Measurements from ENCODE around the gene C2CD2L.

The C2CD2L gene

GRCh38 chr11:119145551-119145950, 38.4 kb downstream of the C2CD2L start:
- no peaks in the 10 kb centered on the region for H3K36me3 Mint-ChIP-seq
- ATAC-seq (ENCODE audit: low read depth): no peak
- H3K4me3 Mint-ChIP-seq: no peak overlapping the region
- no peaks in the 10 kb centered on the region for H3K9me3 Mint-ChIP-seq
- peaks cover 9% of the 10 kb centered on the region for H3K4me1 Mint-ChIP-seq
- no peak overlapping the region for H3K27ac Mint-ChIP-seq
- H3K27me3 Mint-ChIP-seq: peaks cover 27% of the 10 kb centered on the region
- no peak for DNase-seq (ENCODE audit: low spot score in 2 of 2)

GRCh38 chr11:119147604-119148333, 40.6 kb downstream of the C2CD2L start:
- H3K4me3 Mint-ChIP-seq: peak overlapping the region; percentile 39
- no peaks in the 10 kb centered on the region for H3K36me3 Mint-ChIP-seq
- no peak overlapping the region for H3K27ac Mint-ChIP-seq
- no peaks in the 10 kb centered on the region for H3K9me3 Mint-ChIP-seq
- DNase-seq (ENCODE audit: low spot score in 2 of 2): no peak
- ATAC-seq (ENCODE audit: low read depth): peak; percentile 20
- H3K4me1 Mint-ChIP-seq: peaks cover 9% of the 10 kb centered on the region
- peaks cover 29% of the 10 kb centered on the region for H3K27me3 Mint-ChIP-seq

DNA sequence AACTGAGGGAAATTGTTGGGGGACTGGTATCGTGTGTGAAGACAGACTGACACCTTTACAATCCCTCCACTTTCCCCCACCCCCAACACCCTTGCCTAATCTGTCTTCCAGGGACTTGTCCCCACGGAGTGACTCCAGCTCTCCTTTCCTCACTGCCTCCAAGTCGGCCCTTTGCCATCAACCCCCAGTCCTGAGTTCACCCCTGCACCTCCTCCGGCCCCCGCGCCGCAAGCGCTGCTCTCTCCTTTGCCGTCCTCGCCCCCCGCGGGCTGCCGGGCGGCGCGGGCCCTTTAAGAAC, 41.5 kb downstream of the C2CD2L start:
- no peaks in the 10 kb centered on the region for H3K9me3 Mint-ChIP-seq
- peaks cover 9% of the 10 kb centered on the region for H3K4me1 Mint-ChIP-seq
- DNase-seq (ENCODE audit: low spot score in 2 of 2) (no peak), ATAC-seq (ENCODE audit: low read depth) (no peak)
- H3K27me3 Mint-ChIP-seq: peaks cover 30% of the 10 kb centered on the region
- no peak overlapping the region for H3K27ac Mint-ChIP-seq
- no peaks in the 10 kb centered on the region for H3K36me3 Mint-ChIP-seq
- peak overlapping the region; percentile 66 for H3K4me3 Mint-ChIP-seq

- ATAC-seq (ENCODE audit: low read depth) (peak; percentile 40), DNase-seq (ENCODE audit: low spot score in 2 of 2) (peak; percentile 7 to 38)
- Mint-ChIP-seq H3K36me3 (no peaks in the 10 kb centered on the region), H3K27ac (no peak within 1 kb of the TSS), H3K27me3 (peaks cover 30% of the 10 kb centered on the region), H3K4me3 (peak within 1 kb of the TSS; percentile 66), H3K4me1 (peaks cover 9% of the 10 kb centered on the region), H3K9me3 (no peaks in the 10 kb centered on the region)
Measured at GRCh38 chr11:119149018-119149785, 42.1 kb downstream of the C2CD2L start, which contains the start of gene ABCG4. ABCG4 (plus strand) TSS chr11:119149052; CDS start chr11:119149966, 914 bp downstream.

DNA sequence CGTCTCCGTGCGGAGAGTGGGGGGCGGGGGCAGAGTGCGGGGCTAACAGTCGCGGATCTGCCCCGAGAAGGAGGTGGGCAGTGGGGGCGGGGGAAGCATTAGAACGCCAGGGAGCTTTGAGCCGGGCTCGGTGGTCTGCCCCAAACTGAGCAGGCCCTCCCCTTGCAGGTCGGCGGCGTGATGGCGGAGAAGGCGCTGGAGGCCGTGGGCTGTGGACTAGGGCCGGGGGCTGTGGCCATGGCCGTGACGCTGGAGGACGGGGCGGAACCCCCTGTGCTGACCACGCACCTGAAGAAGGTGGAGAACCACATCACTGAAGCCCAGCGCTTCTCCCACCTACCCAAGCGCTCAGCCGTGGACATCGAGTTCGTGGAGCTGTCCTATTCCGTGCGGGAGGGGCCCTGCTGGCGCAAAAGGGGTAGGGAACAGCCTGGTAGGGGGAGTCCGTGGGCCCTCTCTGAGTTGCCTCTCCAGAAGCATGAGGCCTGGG, 42.7 kb downstream of the C2CD2L start:
- ATAC-seq (ENCODE audit: low read depth): no peak
- H3K27me3 Mint-ChIP-seq: peaks cover 32% of the 10 kb centered on the region
- H3K4me3 Mint-ChIP-seq: peak overlapping the region; percentile 47

DNA sequence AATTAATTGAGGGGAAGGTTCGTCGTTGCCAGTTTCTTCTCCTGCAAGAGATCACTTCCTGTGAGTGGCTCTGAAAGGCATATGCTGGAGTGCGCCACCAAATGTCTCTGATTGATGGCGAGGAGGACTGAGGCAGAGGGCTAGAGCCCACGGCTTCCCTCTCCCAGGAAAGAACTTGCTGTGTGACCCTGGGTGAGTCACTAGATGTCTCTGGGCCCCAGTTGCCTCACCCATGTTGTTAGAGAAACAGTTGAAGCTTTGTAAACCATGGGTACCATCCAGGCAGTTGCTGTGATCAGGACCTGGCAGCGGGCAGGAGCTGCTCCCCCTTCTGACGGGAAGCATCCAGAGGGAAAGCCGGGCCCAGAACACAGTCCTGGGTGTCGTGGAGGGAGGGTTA, 44.9 kb downstream of the C2CD2L start:
- DNase-seq (ENCODE audit: low spot score in 2 of 2) (no peak), ATAC-seq (ENCODE audit: low read depth) (no peak)
- H3K4me1 Mint-ChIP-seq: peaks cover 12% of the 10 kb centered on the region
- H3K4me3 Mint-ChIP-seq: no peak overlapping the region
- peaks cover 32% of the 10 kb centered on the region for H3K27me3 Mint-ChIP-seq
- H3K36me3 Mint-ChIP-seq: no peaks in the 10 kb centered on the region
- H3K9me3 Mint-ChIP-seq: no peaks in the 10 kb centered on the region
- H3K27ac Mint-ChIP-seq: no peak overlapping the region

More for the DNA sequence above, 42.7 kb downstream of the C2CD2L start:
- no peak for DNase-seq (ENCODE audit: low spot score in 2 of 2)
- no peak overlapping the region for H3K27ac Mint-ChIP-seq
- H3K4me1 Mint-ChIP-seq: peaks cover 9% of the 10 kb centered on the region
- H3K36me3 Mint-ChIP-seq: no peaks in the 10 kb centered on the region
- no peaks in the 10 kb centered on the region for H3K9me3 Mint-ChIP-seq

DNA sequence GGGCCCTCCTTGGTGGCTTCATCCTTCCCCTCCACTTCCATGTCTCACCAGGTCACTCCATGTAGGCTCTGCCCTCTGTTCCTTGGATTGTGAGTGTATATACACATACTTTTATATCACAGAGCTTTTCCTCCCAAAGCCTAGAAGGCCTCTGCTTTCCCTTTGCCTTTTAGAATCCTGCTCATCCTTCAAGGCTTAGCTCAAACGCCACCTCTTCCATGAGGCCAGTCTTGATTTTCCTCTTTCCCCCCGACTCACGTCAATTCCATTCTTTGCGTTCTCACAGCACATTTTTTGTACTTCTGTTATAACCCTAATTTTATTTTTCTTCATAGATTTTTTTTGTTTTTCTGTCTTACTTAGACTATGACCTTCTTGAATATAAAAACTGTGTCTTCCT, 45.5 kb downstream of the C2CD2L start:
- peaks cover 27% of the 10 kb centered on the region for H3K27me3 Mint-ChIP-seq

DNA sequence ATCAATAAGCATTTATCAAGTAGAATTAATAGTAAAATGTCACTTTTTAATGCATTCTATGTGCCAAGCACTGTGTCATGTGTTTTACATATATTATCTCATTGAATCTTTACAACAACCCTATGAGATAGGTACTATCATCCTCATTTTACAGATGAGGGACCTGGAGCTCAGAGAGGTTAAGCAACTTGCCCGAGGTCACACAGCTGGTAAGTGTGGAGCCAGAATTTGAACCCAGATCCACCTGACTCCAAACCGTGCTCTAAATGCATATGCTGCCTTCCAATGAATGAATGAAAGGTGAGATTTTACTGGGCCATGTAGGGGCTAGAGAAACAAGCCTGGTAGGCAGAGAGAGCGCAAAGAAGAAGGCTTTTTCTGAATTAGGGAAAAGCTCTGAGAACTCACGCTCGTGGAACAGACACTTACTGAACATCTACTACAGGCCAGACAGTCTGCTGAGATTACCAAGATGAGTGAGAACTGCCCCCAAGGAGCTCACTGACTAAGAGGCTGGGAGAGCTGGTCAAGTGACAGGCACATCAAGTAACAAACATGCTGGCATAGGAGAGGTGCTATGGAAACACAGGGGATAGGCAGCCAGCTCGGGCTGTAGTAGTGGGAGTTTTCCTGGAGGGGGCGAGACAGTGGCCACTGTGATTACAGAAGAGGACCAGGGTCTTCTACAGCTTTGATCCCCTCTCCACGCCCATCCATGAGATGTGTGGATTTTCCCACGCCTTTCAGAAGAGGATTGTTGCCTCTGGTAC, 46.1 kb downstream of the C2CD2L start:
- no peak for DNase-seq (ENCODE audit: low spot score in 2 of 2)
- Mint-ChIP-seq H3K4me1 (peaks cover 6% of the 10 kb centered on the region), H3K9me3 (no peaks in the 10 kb centered on the region), H3K36me3 (no peaks in the 10 kb centered on the region), H3K4me3 (no peak overlapping the region), H3K27ac (no peak overlapping the region), H3K27me3 (peaks cover 22% of the 10 kb centered on the region)
- ATAC-seq (ENCODE audit: low read depth): no peak

More for the DNA sequence above, 45.5 kb downstream of the C2CD2L start:
- Mint-ChIP-seq H3K4me1 (peaks cover 11% of the 10 kb centered on the region), H3K4me3 (no peak overlapping the region), H3K9me3 (no peaks in the 10 kb centered on the region), H3K36me3 (no peaks in the 10 kb centered on the region), H3K27ac (no peak overlapping the region)
- DNase-seq (ENCODE audit: low spot score in 2 of 2) (no peak), ATAC-seq (ENCODE audit: low read depth) (no peak)

DNA sequence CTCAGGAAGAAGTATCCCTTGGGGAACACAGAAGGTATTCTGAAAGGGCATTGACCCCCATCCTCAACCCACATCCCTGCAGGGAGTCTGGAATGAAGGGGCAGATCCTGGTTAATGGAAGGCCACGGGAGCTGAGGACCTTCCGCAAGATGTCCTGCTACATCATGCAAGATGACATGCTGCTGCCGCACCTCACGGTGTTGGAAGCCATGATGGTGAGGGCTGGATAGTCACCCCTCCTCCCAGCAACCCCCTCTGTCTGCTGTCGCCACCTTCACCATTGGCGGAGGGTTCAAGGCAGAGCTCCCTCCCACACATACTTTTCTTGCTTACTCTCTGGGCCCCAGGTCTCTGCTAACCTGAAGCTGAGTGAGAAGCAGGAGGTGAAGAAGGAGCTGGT, 47.0 kb downstream of the C2CD2L start:
- DNase-seq (ENCODE audit: low spot score in 2 of 2) (no peak), ATAC-seq (ENCODE audit: low read depth) (no peak)
- peaks cover 3% of the 10 kb centered on the region for H3K4me1 Mint-ChIP-seq
- H3K9me3 Mint-ChIP-seq: no peaks in the 10 kb centered on the region
- no peak overlapping the region for H3K27ac Mint-ChIP-seq
- H3K27me3 Mint-ChIP-seq: peaks cover 20% of the 10 kb centered on the region
- H3K4me3 Mint-ChIP-seq: no peak overlapping the region
- H3K36me3 Mint-ChIP-seq: no peaks in the 10 kb centered on the region

DNA sequence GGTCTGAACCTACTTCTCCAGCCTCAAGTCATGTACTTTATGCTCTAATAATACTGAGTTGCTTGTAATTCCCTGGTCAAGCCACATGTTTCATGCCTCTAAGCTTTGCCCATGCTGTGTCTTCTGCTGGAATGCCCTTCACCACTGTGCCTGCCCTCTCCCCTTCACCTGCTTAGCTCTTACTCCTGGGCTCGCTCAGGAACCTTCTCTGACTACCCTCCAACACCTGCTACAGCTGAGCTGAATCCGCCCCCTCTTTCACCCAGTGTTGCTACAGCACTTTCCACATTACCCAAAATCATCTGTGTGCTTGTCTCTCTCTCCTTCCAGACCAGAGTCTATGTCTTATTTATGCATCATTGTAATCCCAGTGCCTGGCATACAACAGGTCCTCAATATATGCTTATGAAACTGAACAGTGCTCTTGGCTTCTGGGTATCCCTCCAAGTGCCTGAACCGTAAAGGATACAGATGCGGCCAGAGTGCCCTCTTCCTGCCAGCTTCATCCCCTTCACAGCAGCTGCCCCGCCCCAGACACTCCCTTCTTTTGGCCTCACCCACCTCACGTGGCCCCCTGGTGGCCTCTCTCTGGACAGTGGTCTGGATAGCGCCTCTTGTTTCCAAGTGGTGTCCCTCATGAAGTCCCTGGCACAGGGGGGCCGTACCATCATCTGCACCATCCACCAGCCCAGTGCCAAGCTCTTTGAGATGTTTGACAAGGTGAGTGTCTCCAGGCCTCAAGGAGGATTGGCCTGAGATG, 48.8 kb downstream of the C2CD2L start:
- ATAC-seq (ENCODE audit: low read depth) (no peak), DNase-seq (ENCODE audit: low spot score in 2 of 2) (no peak)
- peaks cover 19% of the 10 kb centered on the region for H3K27me3 Mint-ChIP-seq
- peaks cover 3% of the 10 kb centered on the region for H3K4me1 Mint-ChIP-seq
- H3K9me3 Mint-ChIP-seq: no peaks in the 10 kb centered on the region
- no peaks in the 10 kb centered on the region for H3K36me3 Mint-ChIP-seq
- H3K4me3 Mint-ChIP-seq: no peak overlapping the region
- H3K27ac Mint-ChIP-seq: no peak overlapping the region

GRCh38 chr11:119156496-119156895, 49.4 kb downstream of the C2CD2L start:
- Mint-ChIP-seq H3K4me3 (no peak overlapping the region), H3K27me3 (peaks cover 16% of the 10 kb centered on the region), H3K36me3 (no peaks in the 10 kb centered on the region), H3K9me3 (no peaks in the 10 kb centered on the region), H3K4me1 (peaks cover 3% of the 10 kb centered on the region), H3K27ac (no peak overlapping the region)
- ATAC-seq (ENCODE audit: low read depth): no peak
- no peak for DNase-seq (ENCODE audit: low spot score in 2 of 2)

GRCh38 chr11:119157063-119157462, 49.9 kb downstream of the C2CD2L start:
- no peak for DNase-seq (ENCODE audit: low spot score in 2 of 2)
- Mint-ChIP-seq H3K36me3 (no peaks in the 10 kb centered on the region), H3K27me3 (peaks cover 16% of the 10 kb centered on the region), H3K4me3 (no peak overlapping the region), H3K9me3 (no peaks in the 10 kb centered on the region), H3K27ac (no peak overlapping the region), H3K4me1 (peaks cover 3% of the 10 kb centered on the region)
- ATAC-seq (ENCODE audit: low read depth): no peak

GRCh38 chr11:119158467-119158866, 51.3 kb downstream of the C2CD2L start:
- Mint-ChIP-seq H3K4me1 (peaks cover 3% of the 10 kb centered on the region), H3K27ac (no peak overlapping the region), H3K36me3 (no peaks in the 10 kb centered on the region), H3K9me3 (no peaks in the 10 kb centered on the region), H3K27me3 (peaks cover 13% of the 10 kb centered on the region), H3K4me3 (no peak overlapping the region)
- DNase-seq (ENCODE audit: low spot score in 2 of 2) (no peak), ATAC-seq (ENCODE audit: low read depth) (no peak)

Measured in memory B cell (primary cell).